Hematopoietic multipotent progenitor cell treated with erythropoietin and hydrocortisone succinate and interleukin-3 and kit ligand, for 17 days (in vitro differentiated cells): ENCODE results near the gene LRRC37A.
"Not testable (repeated sequence)": the region's sequence is repeated elsewhere in the genome, so short reads cannot be mapped to it uniquely, and the experiment has no call there.

Source experiments
- DNase-seq: peaks from one replicate; pipeline ENCODE4 v3.0.0-alpha.2; 2015; ENCODE audit warnings: low spot score

Gene LRRC37A

DNA sequence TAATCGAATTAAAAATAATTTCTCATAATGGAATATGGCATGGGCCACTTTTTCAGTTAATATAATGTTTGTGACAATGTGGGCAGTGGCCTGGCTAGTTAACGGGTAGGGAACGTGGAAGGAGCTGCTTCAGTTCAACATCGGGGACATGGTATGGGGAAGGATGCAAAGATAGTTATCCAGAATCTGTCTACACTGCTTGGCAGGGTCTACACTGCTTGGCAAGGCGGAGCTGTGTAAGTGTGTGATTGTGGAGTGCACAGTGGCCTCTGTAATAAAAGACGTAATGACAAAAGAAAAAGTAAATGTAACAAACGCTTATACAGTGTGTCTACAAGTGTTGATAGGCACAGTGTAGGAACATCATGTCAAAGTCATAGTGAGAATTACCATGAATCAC is 7.3 kb upstream of the LRRC37A start:
- not testable (repeated sequence) for DNase-seq

DNA sequence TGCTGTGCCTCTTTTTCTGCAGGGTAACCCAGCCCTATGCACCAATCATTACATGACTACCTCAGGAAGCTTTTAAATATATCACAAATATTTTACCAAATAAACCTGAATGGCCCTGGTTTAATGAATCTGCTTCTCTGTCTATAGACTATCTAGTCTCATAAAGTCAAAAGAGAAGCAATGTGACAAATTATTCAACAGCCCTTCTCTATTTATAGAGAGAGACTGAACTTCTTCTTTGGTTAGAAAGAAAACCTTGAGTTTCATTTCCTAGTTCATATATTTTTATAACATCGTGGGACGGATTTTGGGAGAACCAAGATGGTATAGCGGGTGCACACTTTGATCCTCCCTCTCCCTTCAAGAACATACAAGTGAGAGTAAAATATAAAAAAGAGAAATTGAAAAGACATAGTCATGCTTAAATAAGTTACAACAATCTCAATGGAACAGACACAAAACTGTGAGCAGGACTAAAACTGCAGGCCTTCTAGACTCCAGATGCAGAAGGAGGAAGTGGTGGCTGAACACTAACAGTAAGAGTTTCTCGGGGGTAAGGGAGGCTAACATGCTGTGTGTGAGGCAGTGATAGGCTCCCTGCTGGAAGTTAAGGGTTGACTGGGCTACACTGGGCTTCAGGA is 3.9 kb upstream of the LRRC37A start:
- peak; percentile 5 for DNase-seq

DNA sequence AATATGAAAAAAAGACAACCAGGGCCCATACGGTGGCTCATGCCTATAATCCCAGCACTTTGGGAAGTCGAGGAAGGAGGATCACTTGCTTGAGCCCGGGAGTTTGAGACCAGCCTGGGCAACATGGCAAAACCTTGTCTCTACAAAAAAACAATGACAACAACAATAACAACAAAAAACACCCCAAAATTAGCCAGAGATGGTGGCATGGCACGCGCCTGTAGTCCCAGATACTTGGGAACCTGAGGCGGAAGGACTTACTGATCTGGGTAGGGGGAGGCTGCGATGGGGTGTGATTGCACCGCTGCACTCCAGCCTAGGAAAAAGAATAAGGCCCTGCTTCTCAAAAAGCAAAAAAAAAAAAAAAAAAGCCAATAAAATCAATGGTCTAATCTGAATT is 3.3 kb upstream of the LRRC37A start:
- not testable (repeated sequence) for DNase-seq

DNA sequence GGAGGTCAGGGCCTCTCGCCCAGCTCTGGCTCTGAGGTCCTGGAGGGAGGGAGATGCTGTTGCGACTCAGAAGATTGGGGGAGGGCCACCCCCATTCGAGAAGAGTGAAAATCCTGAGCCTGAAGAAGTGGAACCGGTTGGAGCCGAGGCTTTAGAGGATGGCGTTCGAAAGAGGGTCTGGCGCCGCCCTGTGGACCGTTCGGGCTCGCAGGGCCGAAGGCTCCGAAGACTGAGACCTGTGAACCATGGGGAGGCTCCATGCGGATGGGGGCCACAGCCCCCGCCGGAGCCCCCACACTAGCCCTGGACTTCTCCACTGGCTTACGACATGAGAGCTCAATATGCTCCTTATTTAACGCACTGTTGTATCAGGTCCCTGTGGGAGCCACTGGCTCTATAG is 46.3 kb downstream of the LRRC37A start:
- DNase-seq, result not testable (repeated sequence)

DNA sequence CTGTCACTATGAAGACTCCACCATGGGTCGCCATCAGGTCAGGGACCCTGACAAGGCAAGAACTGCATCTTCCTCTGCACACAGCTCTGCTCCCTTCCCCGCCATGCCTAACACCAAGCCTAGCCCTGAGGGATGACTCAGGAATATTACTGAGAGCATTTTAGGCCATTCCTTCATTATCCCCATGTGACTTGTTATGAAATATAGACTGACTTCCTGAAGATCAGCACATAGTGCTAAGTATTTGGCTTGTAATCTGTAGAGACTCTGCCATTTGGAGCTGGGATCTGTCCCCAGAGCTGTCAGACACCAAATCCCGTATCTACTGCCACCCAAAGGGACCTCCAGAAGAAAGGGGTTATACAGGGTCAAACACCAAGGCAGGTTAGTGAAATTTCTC is 47.2 kb downstream of the LRRC37A start:
- DNase-seq, result not testable (repeated sequence)

DNA sequence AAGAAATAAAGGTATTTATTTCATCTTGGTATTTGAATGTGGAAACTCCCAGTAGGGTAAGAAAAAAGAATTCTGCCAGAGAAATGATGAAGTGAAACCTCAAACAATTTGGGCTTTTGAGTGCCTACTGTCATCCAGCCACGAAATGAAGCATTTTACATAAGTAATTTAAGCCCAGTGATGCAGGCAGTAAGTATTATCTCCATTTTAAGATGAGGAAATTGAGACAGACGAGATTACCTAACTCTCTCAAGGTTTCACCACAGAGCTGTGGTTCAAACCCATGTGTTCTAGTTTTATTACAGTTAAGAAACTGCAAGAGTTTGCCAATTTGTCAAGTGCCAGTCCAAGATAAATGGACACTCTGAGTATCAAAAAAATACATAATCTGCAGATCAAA is 53.4 kb downstream of the LRRC37A start:
- DNase-seq, result not testable (repeated sequence)

DNA sequence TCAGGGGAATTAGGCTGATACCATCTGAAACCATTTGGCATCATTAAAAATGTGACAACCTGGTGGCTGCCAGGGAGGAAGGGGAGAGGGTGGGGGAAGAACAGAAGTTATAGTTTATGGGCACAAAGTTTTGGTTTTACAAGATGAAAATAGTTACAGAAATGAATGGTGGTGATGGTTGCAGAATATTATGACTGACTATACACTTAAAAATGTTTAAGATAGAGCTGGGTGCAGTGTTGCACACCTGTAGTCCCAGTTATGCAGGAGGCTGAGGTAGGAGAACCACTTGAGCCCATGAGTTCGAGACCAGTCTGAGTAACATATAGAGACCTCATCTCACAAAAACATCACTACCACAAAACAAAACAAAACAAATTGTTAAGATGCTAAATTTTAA is 54.1 kb downstream of the LRRC37A start:
- DNase-seq, result not testable (repeated sequence)

DNA sequence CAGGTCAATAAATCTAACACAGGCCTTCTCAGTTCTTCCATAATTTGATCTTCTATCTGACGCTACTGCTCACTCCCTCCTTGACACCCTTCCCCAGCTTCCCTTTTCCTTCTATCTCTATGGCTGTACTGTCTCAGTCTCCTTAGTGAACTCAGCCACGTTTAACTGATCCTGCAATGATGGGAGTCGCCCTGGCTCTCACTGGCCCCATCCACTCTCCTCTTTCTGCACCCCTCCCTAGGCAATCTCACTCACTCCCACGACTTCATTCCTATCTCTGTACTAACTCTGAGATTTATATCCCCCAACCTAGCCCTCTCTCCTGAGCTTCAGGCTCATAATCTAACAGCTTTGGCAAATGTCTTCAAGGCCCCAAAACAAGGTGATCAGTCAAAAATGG is 58.9 kb downstream of the LRRC37A start:
- not testable (repeated sequence) for DNase-seq

DNA sequence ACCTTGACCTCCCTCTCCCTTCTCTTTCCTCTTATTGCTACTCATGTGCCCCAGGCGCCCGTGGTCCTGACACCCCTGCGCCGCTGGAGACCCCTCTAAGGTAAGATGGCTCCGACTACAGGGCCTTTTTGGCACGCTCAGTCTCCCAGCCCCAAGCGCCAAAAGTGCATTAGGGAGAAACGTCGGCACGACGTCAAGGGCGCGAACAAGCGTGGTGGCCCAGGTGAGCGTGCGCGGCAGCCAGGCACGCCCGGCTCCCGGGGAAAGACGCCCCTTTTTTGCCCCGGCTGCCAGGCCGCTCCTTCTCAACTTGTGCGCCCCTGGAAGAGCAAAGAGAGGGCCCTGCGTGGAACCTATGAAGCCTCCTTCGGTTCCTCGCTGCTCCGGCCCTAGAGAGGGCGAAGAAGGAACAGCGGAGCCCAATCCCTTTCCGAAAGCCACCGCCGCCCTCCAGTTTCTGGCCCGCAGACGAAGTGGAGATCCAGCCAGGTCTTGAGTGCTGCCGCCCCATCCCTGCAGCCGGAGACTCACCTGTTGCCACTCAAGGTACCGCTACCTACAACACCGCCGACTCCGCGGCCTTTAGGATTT is 66.3 kb downstream of the LRRC37A start:
- DNase-seq, result not testable (repeated sequence)

DNA sequence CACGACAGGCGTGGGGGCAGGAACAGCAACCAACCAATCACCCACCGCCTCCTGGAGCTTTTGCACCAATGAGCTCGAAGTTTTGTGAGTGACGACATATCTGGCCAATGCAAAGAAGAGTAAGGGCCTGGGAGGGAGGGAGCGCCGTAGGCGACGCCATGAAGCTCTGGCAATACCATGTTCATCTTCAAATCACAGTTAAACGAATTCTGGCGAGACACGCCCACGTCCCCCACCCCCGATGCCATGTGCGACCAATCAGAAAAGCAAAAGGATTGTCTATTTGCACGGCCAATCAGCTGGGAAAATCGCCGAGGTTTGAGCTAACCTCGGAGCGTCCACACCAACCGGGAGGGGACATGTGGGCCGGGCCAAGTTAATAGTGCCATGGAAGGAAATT is 66.8 kb downstream of the LRRC37A start, which contains the start of gene ARL17B:
TSS of gene ARL17B (minus strand) at position 12 of the 400 bp plus-strand sequence. CDS start 3,369 bp downstream, outside the sequence.
- not testable (repeated sequence) for DNase-seq

DNA sequence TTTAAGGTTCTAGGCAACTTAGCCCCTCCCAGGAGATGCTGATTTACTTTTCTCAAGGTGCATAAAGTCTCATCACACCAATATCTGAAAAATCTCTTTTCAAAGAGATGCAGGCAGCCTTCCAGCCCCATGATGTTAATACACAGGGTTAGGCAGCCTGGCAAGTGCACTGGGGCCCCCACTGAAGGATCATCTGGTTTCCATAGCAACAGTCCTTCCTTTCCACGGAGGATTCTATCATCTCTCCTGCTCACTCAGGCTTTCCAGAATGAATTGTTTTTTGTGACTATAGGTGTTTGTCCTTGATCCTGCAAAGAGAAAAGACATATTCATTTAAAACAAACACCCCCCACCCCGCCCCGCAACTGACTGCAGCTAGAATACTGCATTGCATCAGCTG is 72.6 kb downstream of the LRRC37A start:
- DNase-seq, result not testable (repeated sequence)

DNA sequence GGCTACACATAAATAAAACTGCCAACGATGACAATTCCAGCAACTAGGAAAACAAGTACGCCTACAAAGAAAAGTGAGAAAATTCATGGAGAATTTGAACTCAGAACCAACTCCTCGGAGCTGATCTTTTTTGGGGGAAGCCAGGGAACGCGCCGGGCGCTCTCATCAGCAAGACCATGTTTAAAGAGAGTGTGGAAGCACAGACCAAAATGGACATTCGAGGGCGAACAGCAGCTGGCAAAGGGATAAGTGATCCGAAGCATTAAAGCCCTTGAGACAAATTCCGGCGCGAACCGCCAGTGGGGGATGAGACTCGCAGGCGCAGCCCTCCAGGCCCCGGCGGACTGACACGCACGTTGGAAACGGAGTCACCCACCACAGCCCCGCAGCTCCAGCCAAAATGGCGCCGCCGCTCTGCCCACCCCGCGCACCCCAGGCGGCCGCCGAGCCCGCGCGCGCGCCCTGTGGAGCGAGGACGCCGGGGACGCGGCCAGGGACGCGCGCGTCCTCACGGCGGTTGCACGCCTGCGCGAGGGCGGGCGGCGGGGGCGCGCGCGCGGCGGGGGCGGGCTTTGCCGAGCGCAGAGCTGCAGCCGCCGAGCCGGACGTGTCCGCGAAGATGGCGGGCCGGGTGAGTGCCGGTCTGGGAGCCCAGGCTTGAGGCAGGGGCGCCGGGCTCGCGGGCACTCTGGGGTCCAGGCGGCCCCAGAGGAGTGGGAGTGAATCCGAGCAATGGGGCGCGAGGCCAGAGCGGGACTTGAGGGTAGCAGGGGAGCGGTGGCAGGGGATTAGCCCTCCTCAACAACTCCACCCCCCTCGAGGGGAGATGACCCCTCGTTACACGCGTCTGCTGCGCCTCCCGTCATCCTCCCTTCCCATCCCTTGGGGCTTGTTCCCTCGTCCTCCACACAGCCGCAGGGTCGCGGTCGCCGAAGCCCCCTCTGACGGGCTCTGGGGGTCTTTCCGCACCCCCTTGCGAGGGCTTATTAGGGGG is 77.6 kb downstream of the LRRC37A start:
- DNase-seq, result not testable (repeated sequence)

DNA sequence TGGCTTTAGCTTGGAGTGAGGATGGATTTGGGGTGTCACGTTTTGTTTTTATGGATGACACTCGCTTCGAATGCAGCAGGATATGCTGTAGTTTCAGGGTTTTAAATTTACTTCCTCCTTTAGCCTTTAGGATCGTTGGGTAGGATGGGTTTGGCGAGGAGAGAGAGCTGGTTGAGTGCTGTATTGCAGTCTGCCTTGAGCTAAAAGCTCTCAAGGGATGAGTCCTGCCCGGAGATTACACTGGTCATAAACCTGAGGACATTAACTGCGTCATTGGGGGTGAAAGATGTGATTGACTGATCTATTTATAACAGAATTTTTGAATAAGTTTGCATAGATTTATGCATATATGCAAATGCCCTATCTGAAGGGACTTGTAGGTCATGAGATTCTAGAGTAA is 78.5 kb downstream of the LRRC37A start:
- DNase-seq, result not testable (repeated sequence)

DNA sequence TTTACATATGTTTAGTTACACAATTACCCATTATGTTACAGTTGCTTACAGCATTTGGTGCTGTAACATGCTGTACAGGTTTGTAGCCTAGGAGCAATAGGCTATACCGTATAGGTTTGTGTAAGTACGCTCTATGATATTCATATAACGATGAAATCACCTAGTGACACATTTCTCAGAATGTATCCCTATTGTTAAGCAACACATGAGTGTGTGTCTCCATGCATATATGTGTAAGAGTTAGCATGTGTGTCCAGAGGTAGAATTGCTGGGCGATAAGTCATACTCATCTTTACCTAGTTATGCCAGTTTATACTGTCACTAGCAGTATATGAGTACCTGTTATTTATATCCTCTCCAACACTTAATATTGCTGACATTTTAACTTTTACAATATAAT is 88.2 kb downstream of the LRRC37A start:
- not testable (repeated sequence) for DNase-seq

DNA sequence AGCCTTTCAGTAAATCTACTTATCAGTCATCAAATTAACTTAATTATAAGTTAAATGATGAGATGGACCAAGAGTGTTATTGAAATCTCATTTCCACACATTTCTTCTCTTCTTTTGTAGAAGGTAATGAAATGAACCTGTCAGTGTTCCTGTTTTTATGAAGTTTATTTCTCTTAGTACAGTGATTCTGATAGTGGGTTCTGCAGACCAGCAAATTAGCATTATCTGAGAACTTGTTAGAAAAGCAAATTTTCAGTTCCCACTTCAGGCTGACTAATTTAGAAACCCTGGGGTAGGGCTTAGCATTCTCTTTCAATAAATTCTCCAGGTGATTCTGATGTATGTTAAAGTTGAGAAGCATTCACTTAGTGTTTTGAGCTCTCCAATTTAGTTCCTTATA is 90.6 kb downstream of the LRRC37A start:
- not testable (repeated sequence) for DNase-seq
